ENCODE measurements around the gene SPRED3.
"Not testable (repeated sequence)": the region's sequence is repeated elsewhere in the genome, so short reads cannot be mapped to it uniquely, and the experiment has no call there.

The SPRED3 gene

GRCh38 chr19:38392707-38393308 is 4.3 kb downstream of the SPRED3 start:
- peak; percentile 49 to 66 for DNase-seq

- DNase-seq: no peak
These were observed 6.0 kb downstream of the SPRED3 start for GRCh38 chr19:38394488-38394887.

GRCh38 chr19:38395381-38396114 is 7.1 kb downstream of the SPRED3 start:
- DNase-seq: no peak

- DNase-seq: no peak
These were observed 10.6 kb downstream of the SPRED3 start for GRCh38 chr19:38399081-38399480.

GRCh38 chr19:38399537-38399936 is 11.0 kb downstream of the SPRED3 start:
- DNase-seq: no peak

- DNase-seq: no peak
These were observed 11.9 kb downstream of the SPRED3 start for GRCh38 chr19:38400361-38400760.

GRCh38 chr19:38401148-38401547 is 12.7 kb downstream of the SPRED3 start:
- no peak for DNase-seq

- DNase-seq: no peak
These were observed 14.1 kb downstream of the SPRED3 start for GRCh38 chr19:38402623-38402966.

GRCh38 chr19:38402967-38403674 is 14.6 kb downstream of the SPRED3 start, which contains the start of gene FAM98C:
FAM98C (plus strand) TSS chr19:38403093; CDS start chr19:38403154, 61 bp downstream.
- DNase-seq: peak; percentile 94 to 99

- DNase-seq: no peak
These were observed 16.4 kb downstream of the SPRED3 start for GRCh38 chr19:38404858-38405257.

- no peak for DNase-seq
These were observed 16.8 kb downstream of the SPRED3 start for GRCh38 chr19:38405276-38405675.

- DNase-seq: no peak
These were observed 21.2 kb downstream of the SPRED3 start for GRCh38 chr19:38409631-38410133.

- not testable (repeated sequence) for DNase-seq
These were observed 21.9 kb downstream of the SPRED3 start for GRCh38 chr19:38410407-38410806.

GRCh38 chr19:38411041-38411712 is 22.7 kb downstream of the SPRED3 start:
- DNase-seq: no peak

- DNase-seq: not testable (repeated sequence)
These were observed 23.4 kb downstream of the SPRED3 start for GRCh38 chr19:38411898-38412297.

- DNase-seq: no peak
These were observed 24.0 kb downstream of the SPRED3 start for GRCh38 chr19:38412491-38412890.

- DNase-seq: no peak
These were observed 24.5 kb downstream of the SPRED3 start for GRCh38 chr19:38412961-38413360.

GRCh38 chr19:38413416-38413815 is 24.9 kb downstream of the SPRED3 start:
- no peak for DNase-seq

GRCh38 chr19:38417146-38417543 is 28.6 kb downstream of the SPRED3 start:
- DNase-seq: no peak

GRCh38 chr19:38417544-38418506 is 29.3 kb downstream of the SPRED3 start:
- DNase-seq: peak; percentile 81 to 93

GRCh38 chr19:38420935-38421334 is 32.4 kb downstream of the SPRED3 start:
- DNase-seq: no peak

- no peak for DNase-seq
These were observed 33.4 kb downstream of the SPRED3 start for GRCh38 chr19:38421856-38422255.
